ENCODE data around the gene TRUB2. TPM values are rescaled to one million over a fixed set of nuclear protein-coding genes. Genes with fewer than 3 reads are reported as not detected.
A peak's percentile ranks its signal among the peaks of the same experiment; 100 is the strongest.

TRUB2 gene
- total RNA-seq, 1 donor from 2014 or later, result 19.8 TPM

DNA sequence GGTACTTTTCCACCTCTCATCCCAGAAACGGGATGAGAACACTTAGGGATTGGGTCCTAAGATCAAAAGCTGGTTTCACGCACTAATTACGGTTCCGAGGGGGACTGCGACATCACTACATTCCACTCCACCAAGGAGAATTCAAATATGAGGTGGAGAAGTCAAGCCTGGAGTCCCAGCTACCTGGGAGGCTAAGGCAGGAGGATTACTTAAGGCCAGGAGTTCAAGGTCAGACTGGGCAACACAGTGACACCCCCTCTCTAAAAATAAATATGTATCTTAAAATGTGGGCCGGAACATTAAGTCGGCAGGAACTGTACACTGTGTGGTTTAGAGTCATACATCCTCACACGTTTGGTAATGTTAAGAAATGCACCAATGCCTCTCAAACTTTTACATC lies 48.0 kb downstream of the TRUB2 start:
- TF ChIP-seq, protein P1, sequence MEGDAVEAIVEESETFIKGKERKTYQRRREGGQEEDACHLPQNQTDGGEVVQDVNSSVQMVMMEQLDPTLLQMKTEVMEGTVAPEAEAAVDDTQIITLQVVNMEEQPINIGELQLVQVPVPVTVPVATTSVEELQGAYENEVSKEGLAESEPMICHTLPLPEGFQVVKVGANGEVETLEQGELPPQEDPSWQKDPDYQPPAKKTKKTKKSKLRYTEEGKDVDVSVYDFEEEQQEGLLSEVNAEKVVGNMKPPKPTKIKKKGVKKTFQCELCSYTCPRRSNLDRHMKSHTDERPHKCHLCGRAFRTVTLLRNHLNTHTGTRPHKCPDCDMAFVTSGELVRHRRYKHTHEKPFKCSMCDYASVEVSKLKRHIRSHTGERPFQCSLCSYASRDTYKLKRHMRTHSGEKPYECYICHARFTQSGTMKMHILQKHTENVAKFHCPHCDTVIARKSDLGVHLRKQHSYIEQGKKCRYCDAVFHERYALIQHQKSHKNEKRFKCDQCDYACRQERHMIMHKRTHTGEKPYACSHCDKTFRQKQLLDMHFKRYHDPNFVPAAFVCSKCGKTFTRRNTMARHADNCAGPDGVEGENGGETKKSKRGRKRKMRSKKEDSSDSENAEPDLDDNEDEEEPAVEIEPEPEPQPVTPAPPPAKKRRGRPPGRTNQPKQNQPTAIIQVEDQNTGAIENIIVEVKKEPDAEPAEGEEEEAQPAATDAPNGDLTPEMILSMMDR (IDR thresholded peaks at IDR 0.05), result no peak
- Mint-ChIP-seq H3K27me3 (ENCODE audit: low read depth) (no peaks in the 10 kb centered on the region), H3K4me3 (ENCODE audit: unreplicated experiment) (peak overlapping the region; percentile 100), H3K9me3 (ENCODE audit: low read depth) (no peaks in the 10 kb centered on the region), H3K36me3 (ENCODE audit: low read depth) (peaks cover 15% of the 10 kb centered on the region), H3K4me1 (ENCODE audit: low read depth) (peaks cover 42% of the 10 kb centered on the region), H3K27ac (ENCODE audit: unreplicated experiment) (peak overlapping the region; percentile 87)
- no peak for DNase-seq (ENCODE audit: low spot score)

DNA sequence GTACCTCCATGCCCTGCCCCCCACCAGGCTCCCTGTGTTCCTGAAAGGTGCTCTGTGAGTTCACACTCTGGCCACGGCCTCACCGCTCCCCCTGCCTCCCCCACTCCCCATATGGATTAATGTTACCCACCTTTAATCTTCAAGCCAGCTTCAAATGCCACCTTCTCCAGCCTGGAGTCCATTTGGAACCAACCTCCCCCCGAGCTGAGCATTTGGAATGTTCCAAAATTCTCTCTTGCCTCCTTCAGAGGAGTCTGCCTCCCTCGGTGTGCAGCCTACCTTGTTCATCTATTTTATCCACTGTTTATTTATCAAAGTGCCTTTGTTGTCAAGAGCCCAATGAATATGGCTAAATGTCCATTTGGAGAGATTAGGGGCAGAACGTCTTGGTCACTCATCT lies 50.7 kb downstream of the TRUB2 start:
- Mint-ChIP-seq H3K27ac (ENCODE audit: unreplicated experiment) (no peak overlapping the region), H3K9me3 (ENCODE audit: low read depth) (no peaks in the 10 kb centered on the region), H3K4me1 (ENCODE audit: low read depth) (peaks cover 27% of the 10 kb centered on the region), H3K27me3 (ENCODE audit: low read depth) (no peaks in the 10 kb centered on the region), H3K36me3 (ENCODE audit: low read depth) (peaks cover 26% of the 10 kb centered on the region), H3K4me3 (ENCODE audit: unreplicated experiment) (no peak overlapping the region)
- DNase-seq (ENCODE audit: low spot score), result no peak
- TF ChIP-seq, protein P1 (IDR thresholded peaks at IDR 0.05), result no peak

DNA sequence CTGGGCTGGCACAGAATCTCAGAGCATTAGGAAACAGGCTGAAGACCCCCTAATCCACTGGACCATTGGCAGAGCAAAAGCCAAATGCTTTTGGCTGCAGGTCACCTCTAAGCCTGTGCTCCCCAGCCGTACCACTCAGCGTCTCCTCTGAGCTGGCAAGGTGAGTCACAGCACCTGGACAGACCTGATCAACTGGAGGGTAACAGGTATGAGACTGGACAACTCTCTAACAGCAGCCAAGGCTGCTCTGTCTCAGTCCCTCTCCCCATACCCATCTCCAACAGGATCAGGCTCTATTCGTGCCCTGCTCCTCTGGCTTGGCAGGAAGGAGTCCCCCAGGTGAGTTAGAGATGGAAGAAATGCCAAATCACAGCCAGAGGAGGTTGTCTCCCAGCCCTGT lies 51.1 kb downstream of the TRUB2 start:
- Mint-ChIP-seq H3K36me3 (ENCODE audit: low read depth) (peaks cover 30% of the 10 kb centered on the region), H3K4me3 (ENCODE audit: unreplicated experiment) (no peak overlapping the region), H3K27me3 (ENCODE audit: low read depth) (no peaks in the 10 kb centered on the region), H3K9me3 (ENCODE audit: low read depth) (no peaks in the 10 kb centered on the region), H3K4me1 (ENCODE audit: low read depth) (peaks cover 26% of the 10 kb centered on the region), H3K27ac (ENCODE audit: unreplicated experiment) (no peak overlapping the region)
- no peak for DNase-seq (ENCODE audit: low spot score)
- TF ChIP-seq, protein P1 (IDR thresholded peaks at IDR 0.05), result no peak

DNA sequence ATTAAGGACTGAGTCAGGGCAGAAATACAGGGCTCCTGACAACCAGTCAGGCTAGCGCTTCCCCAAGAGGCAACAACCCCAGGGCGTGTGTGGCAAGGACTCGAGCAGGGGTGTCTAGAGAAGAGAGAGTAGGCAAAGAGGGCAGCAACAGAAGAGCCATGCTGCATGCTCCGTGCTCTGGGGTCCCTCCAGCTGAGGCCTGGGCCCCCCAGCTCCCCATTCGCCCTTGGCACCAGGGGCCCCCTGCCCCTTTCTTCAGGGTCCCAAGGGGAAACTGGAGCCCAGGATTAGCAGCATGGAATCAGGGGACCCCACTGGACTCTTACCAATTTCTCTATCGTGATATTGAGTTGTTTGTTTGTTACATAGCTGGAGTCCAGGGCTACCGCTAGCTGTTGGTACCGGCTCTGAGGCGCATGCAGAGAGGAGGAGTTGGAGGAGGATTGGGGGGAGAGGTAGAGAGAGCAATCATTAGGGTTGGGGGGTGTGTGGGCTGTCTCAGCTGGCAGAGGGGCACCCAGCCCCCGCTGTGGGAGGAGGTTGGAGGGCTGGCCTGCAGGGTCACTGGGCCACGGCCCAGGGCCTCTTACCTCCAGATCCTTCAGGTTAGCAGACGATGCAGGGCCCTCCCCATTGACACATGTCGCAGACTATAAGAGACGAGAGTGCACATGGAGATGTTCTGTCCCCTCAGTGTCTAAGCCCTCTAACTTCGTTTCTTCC lies 55.2 kb downstream of the TRUB2 start:
- no peak for DNase-seq (ENCODE audit: low spot score)
- Mint-ChIP-seq H3K27ac (ENCODE audit: unreplicated experiment) (no peak overlapping the region), H3K4me1 (ENCODE audit: low read depth) (peaks cover 2% of the 10 kb centered on the region), H3K27me3 (ENCODE audit: low read depth) (no peaks in the 10 kb centered on the region), H3K4me3 (ENCODE audit: unreplicated experiment) (no peak overlapping the region), H3K36me3 (ENCODE audit: low read depth) (peaks cover 44% of the 10 kb centered on the region), H3K9me3 (ENCODE audit: low read depth) (no peaks in the 10 kb centered on the region)
- TF ChIP-seq, protein P1 (IDR thresholded peaks at IDR 0.05), result no peak

DNA sequence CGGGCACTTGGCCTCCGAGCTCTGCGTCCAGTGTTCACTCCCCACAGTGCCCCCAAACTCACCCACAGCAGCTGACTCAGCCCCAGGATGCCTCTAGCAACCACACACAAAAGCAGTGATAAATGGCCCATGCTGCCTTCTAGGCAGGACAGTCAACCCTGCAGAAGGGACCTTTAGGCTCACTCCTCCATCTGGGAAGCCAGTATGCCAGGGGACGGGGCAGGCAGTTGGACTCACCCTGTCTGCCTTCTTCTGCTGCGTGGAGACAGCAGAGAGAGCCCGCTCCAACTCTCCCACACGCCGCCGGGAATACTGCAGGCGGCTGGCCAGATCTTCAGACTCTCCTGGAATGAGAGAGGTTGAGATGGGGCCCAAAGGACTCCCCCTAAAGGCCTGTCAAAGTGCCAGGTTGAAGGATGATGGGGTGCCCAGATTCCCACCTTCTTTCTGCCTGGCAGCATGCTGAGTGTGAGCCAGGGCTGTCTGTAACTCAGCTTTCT lies 56.8 kb downstream of the TRUB2 start:
- peaks cover 49% of the 10 kb centered on the region for H3K36me3 Mint-ChIP-seq (ENCODE audit: low read depth)
- H3K27me3 Mint-ChIP-seq (ENCODE audit: low read depth), result no peaks in the 10 kb centered on the region
- no peaks in the 10 kb centered on the region for H3K9me3 Mint-ChIP-seq (ENCODE audit: low read depth)
- H3K4me1 Mint-ChIP-seq (ENCODE audit: low read depth), result no peaks in the 10 kb centered on the region
- H3K4me3 Mint-ChIP-seq (ENCODE audit: unreplicated experiment), result no peak overlapping the region
- no peak for DNase-seq (ENCODE audit: low spot score)
- H3K27ac Mint-ChIP-seq (ENCODE audit: unreplicated experiment), result peak overlapping the region; percentile 12
- TF ChIP-seq, protein P1 (IDR thresholded peaks at IDR 0.05), result no peak
